Measurements from ENCODE around the gene FGFRL1.

DNA sequence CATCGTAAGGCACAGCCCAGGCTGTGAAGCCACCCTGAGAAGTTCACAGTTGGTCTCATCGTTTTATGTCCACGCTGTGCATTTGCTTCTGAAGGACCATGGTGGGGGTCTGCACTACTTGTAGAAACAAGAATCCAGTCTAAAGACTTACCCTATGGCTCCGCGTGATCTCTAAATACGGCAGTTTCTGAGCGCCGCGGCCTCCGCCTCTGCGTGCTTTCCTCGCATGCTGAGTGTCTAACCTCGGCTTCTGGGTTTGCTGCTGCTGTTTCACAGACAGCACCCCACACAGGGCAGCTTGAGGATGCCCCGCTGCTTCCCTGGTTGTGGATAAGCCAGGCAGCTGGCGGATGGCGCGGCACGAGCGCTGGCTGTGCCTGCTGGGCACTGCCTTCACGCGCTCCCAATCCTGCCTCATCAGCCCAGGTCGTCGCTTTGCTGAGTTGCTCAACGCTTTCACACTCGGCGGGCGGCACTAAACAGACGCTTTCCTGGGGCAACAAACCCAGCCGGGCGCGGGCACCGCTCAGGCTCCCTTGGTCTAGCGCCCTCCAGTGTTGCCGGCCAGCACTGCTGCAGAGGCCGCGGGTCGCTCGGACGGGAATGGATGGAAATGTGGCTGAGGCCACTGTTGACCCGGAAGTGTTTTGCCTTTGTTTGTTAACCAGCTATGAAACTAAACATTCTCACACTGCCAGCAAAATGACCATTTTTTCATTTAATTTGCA lies 39.2 kb downstream of the FGFRL1 start:
- TF ChIP-seq, protein P1, sequence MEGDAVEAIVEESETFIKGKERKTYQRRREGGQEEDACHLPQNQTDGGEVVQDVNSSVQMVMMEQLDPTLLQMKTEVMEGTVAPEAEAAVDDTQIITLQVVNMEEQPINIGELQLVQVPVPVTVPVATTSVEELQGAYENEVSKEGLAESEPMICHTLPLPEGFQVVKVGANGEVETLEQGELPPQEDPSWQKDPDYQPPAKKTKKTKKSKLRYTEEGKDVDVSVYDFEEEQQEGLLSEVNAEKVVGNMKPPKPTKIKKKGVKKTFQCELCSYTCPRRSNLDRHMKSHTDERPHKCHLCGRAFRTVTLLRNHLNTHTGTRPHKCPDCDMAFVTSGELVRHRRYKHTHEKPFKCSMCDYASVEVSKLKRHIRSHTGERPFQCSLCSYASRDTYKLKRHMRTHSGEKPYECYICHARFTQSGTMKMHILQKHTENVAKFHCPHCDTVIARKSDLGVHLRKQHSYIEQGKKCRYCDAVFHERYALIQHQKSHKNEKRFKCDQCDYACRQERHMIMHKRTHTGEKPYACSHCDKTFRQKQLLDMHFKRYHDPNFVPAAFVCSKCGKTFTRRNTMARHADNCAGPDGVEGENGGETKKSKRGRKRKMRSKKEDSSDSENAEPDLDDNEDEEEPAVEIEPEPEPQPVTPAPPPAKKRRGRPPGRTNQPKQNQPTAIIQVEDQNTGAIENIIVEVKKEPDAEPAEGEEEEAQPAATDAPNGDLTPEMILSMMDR (IDR thresholded peaks at IDR 0.05) = no peak
- TF ChIP-seq, protein P2, sequence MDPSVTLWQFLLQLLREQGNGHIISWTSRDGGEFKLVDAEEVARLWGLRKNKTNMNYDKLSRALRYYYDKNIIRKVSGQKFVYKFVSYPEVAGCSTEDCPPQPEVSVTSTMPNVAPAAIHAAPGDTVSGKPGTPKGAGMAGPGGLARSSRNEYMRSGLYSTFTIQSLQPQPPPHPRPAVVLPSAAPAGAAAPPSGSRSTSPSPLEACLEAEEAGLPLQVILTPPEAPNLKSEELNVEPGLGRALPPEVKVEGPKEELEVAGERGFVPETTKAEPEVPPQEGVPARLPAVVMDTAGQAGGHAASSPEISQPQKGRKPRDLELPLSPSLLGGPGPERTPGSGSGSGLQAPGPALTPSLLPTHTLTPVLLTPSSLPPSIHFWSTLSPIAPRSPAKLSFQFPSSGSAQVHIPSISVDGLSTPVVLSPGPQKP (IDR thresholded peaks at IDR 0.05; ENCODE audit: low read depth, low read length) = no peak
- TF ChIP-seq, protein P3, sequence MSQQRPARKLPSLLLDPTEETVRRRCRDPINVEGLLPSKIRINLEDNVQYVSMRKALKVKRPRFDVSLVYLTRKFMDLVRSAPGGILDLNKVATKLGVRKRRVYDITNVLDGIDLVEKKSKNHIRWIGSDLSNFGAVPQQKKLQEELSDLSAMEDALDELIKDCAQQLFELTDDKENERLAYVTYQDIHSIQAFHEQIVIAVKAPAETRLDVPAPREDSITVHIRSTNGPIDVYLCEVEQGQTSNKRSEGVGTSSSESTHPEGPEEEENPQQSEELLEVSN (IDR thresholded peaks at IDR 0.05; ENCODE audit: borderline replicate concordance, low read depth) = no peak
- no peak for TF ChIP-seq MYC (IDR thresholded peaks at IDR 0.05; ENCODE audit: borderline replicate concordance, low read length)
- TF ChIP-seq, protein P4, sequence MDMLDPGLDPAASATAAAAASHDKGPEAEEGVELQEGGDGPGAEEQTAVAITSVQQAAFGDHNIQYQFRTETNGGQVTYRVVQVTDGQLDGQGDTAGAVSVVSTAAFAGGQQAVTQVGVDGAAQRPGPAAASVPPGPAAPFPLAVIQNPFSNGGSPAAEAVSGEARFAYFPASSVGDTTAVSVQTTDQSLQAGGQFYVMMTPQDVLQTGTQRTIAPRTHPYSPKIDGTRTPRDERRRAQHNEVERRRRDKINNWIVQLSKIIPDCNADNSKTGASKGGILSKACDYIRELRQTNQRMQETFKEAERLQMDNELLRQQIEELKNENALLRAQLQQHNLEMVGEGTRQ (IDR thresholded peaks at IDR 0.05) = no peak
- no peak for TF ChIP-seq RAD21 (conservative IDR thresholded peaks at IDR 0.05 in 1 of 2, IDR thresholded peaks at IDR 0.05 in 1 of 2)
- TF ChIP-seq KDM1A (IDR thresholded peaks at IDR 0.05; ENCODE audit: low read depth) = no peak
- TF ChIP-seq CEBPB (IDR thresholded peaks at IDR 0.05) = no peak
- TF ChIP-seq POLR2A (IDR thresholded peaks at IDR 0.05; ENCODE audit: low read length) = no peak
- TF ChIP-seq, protein P5, sequence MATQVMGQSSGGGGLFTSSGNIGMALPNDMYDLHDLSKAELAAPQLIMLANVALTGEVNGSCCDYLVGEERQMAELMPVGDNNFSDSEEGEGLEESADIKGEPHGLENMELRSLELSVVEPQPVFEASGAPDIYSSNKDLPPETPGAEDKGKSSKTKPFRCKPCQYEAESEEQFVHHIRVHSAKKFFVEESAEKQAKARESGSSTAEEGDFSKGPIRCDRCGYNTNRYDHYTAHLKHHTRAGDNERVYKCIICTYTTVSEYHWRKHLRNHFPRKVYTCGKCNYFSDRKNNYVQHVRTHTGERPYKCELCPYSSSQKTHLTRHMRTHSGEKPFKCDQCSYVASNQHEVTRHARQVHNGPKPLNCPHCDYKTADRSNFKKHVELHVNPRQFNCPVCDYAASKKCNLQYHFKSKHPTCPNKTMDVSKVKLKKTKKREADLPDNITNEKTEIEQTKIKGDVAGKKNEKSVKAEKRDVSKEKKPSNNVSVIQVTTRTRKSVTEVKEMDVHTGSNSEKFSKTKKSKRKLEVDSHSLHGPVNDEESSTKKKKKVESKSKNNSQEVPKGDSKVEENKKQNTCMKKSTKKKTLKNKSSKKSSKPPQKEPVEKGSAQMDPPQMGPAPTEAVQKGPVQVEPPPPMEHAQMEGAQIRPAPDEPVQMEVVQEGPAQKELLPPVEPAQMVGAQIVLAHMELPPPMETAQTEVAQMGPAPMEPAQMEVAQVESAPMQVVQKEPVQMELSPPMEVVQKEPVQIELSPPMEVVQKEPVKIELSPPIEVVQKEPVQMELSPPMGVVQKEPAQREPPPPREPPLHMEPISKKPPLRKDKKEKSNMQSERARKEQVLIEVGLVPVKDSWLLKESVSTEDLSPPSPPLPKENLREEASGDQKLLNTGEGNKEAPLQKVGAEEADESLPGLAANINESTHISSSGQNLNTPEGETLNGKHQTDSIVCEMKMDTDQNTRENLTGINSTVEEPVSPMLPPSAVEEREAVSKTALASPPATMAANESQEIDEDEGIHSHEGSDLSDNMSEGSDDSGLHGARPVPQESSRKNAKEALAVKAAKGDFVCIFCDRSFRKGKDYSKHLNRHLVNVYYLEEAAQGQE (IDR thresholded peaks at IDR 0.05) = no peak
- TF ChIP-seq PHF8 (IDR thresholded peaks at IDR 0.05; ENCODE audit: borderline replicate concordance, low read depth) = no peak
- TF ChIP-seq EP300 (IDR thresholded peaks at IDR 0.05) = no peak
- no peak for TF ChIP-seq POLR2AphosphoS2 (conservative IDR thresholded peaks at IDR 0.05; ENCODE audit: low read length)
